Liver (tissue), 9 donors: ENCODE measurements around the gene DOCK10. TPM values are rescaled to one million over a fixed set of nuclear protein-coding genes. Genes with fewer than 3 reads are reported as not detected.

Source experiments
- DNase-seq: peaks from one replicate; pipeline ENCODE4 v3.0.0-alpha.2; 2017; ENCODE audit warnings: low spot score
- H3K27ac ChIP-seq, 2 donors: one replicate each; pipeline ENCODE4 v1.7.0; 2013; ENCODE audit warnings: inconsistent platforms in 2 of 2, low read length in 2 of 2, control low read depth in 1 of 2, low read depth in 1 of 2, mild to moderate bottlenecking in 1 of 2
- H3K27me3 ChIP-seq, 4 donors: one replicate each; pipeline versions ENCODE4 v1.6.1 to v1.7.0; 2013; ENCODE audit warnings: low read length in 3 of 4, inconsistent platforms in 1 of 4, mild to moderate bottlenecking in 1 of 4, moderate library complexity in 1 of 4; ENCODE audit not compliant: control insufficient read depth in 4 of 4, insufficient read depth in 4 of 4
- H3K36me3 ChIP-seq, 4 donors: one replicate each; pipeline versions ENCODE4 v1.6.1 to v1.7.0; 2013; ENCODE audit warnings: low read length in 3 of 4, mild to moderate bottlenecking in 3 of 4, low read depth in 1 of 4, moderate library complexity in 1 of 4; ENCODE audit not compliant: control insufficient read depth in 4 of 4, insufficient read depth in 3 of 4
- H3K4me1 ChIP-seq, 4 donors: one replicate each; pipeline versions ENCODE4 v1.6.1 to v1.7.0; 2013; ENCODE audit warnings: low read length in 3 of 4, mild to moderate bottlenecking in 3 of 4, moderate library complexity in 1 of 4; ENCODE audit not compliant: control insufficient read depth in 4 of 4, insufficient read depth in 4 of 4
- H3K4me3 ChIP-seq, 3 donors: one replicate each; pipeline versions ENCODE4 v1.6.1 to v1.7.0; 2013; ENCODE audit warnings: low read length in 3 of 3, control low read depth in 1 of 3, low read depth in 1 of 3, mild to moderate bottlenecking in 1 of 3
- H3K9ac ChIP-seq, 2 donors: one replicate each; pipeline ENCODE4 v1.7.0; 2013; ENCODE audit warnings: low read length in 2 of 2, mild to moderate bottlenecking in 2 of 2, moderate library complexity in 2 of 2, control low read depth in 1 of 2, low read depth in 1 of 2
- H3K9me3 ChIP-seq, 4 donors: one replicate each; pipeline versions ENCODE4 v1.6.1 to v1.7.0; 2013; ENCODE audit warnings: low read length in 3 of 4; ENCODE audit not compliant: control insufficient read depth in 4 of 4
- ATF3 ChIP-seq: IDR thresholded peaks from 2 replicates; pipeline ENCODE4 v1.6.1; 2016; ENCODE audit warnings: antibody characterized with exemption
- CTCF ChIP-seq: fragments of 150-350 bp; IDR thresholded peaks from 2 replicates; pipeline ENCODE4 v1.5.1; 2017; ENCODE audit warnings: improper control_type of control experiment, low read depth, low read length; ENCODE audit not compliant: missing input control
- FOXA1 ChIP-seq: IDR thresholded peaks from 2 replicates; pipeline ENCODE4 v1.6.1; 2016; ENCODE audit warnings: antibody characterized with exemption
- FOXA2 ChIP-seq: IDR thresholded peaks from 2 replicates; pipeline ENCODE4 v1.6.1; 2016; ENCODE audit warnings: antibody characterized with exemption
- GABPA ChIP-seq, 2 donors: IDR thresholded peaks in 1 of 2; conservative IDR thresholded peaks in 1 of 2; 2 replicates each; pipeline ENCODE4 v1.6.1; 2016; ENCODE audit warnings: antibody characterized with exemption in 2 of 2, mild to moderate bottlenecking in 1 of 2, moderate library complexity in 1 of 2
- HNF4A ChIP-seq, 2 donors: conservative IDR thresholded peaks; 2 replicates each; pipeline ENCODE4 v1.6.1; 2016; ENCODE audit warnings: antibody characterized with exemption in 2 of 2, mild to moderate bottlenecking in 2 of 2
- HNF4G ChIP-seq: IDR thresholded peaks from 2 replicates; pipeline ENCODE4 v1.6.1; 2016; ENCODE audit warnings: antibody characterized with exemption
- JUND ChIP-seq, 2 donors: IDR thresholded peaks; 2 replicates each; pipeline ENCODE4 v1.6.1; 2016; ENCODE audit warnings: antibody characterized with exemption in 2 of 2
- NR2F2 ChIP-seq: IDR thresholded peaks from 2 replicates; pipeline ENCODE4 v1.6.1; 2016; ENCODE audit warnings: antibody characterized with exemption
- RXRA ChIP-seq, 2 donors: IDR thresholded peaks; 2 replicates each; pipeline ENCODE4 v1.6.1; 2017 to 2018; ENCODE audit warnings: antibody characterized with exemption in 2 of 2, mild to moderate bottlenecking in 1 of 2
- SP1 ChIP-seq: IDR thresholded peaks from 2 replicates; pipeline ENCODE4 v1.6.1; 2018; ENCODE audit warnings: antibody characterized with exemption, mild to moderate bottlenecking
- TAF1 ChIP-seq: conservative IDR thresholded peaks from 2 replicates; pipeline ENCODE4 v1.6.1; 2016; ENCODE audit warnings: antibody characterized with exemption, mild to moderate bottlenecking
- YY1 ChIP-seq: IDR thresholded peaks from 2 replicates; pipeline ENCODE4 v1.6.1; 2016; ENCODE audit warnings: antibody characterized with exemption, mild to moderate bottlenecking
- WGBS: extraction: QIAGEN DNeasy Blood & Tissue Kit; methylation state at CpG from one replicate; pipeline ENCODE4 v1.1.7; 2013; 5-methylcytosine and 5-hydroxymethylcytosine counted together
- polyA plus RNA-seq, 2 donors: library from polyadenylated mRNA; stranded (reverse) in 1 of 2; unstranded in 1 of 2; fragments of 200-250 nt in 1 of 2; fragments of >200 nt in 1 of 2; fragmentation: Nextera tagmentation in 1 of 2; extraction: Ambion mirVana in 1 of 2; gene quantifications; one replicate each; pipeline versions ENCODE4 v1.2.1 to v1.2.3, GENCODE V29; 2013 to 2015
- total RNA-seq, 2 donors: library from RNA; depleted of rRNA; stranded (reverse); fragments of >200 nt; gene quantifications; one replicate each; pipeline ENCODE4 v1.2.3, GENCODE V29; 2014
- TF ChIP-seq, protein P1 (sequence below): IDR thresholded peaks from 2 replicates; pipeline ENCODE4 v1.6.1; 2016; ENCODE audit warnings: antibody characterized with exemption, mild to moderate bottlenecking
- TF ChIP-seq, protein P2 (sequence below): IDR thresholded peaks from 2 replicates; pipeline ENCODE4 v1.6.1; 2016; ENCODE audit warnings: antibody characterized with exemption
- TF ChIP-seq, protein P3 (sequence below): IDR thresholded peaks from 2 replicates; pipeline ENCODE4 v1.6.1; 2016; ENCODE audit warnings: antibody characterized with exemption
- donor health status: healthy.
- donor health status: healthy.
- donor health status: healthy.
- donor health status: healthy.
- donor health status: healthy.

DOCK10 gene
- total and polyA plus RNA-seq, 4 donors = 1.2 to 15.3 (median 6.8) TPM

- TF ChIP-seq, protein P1, sequence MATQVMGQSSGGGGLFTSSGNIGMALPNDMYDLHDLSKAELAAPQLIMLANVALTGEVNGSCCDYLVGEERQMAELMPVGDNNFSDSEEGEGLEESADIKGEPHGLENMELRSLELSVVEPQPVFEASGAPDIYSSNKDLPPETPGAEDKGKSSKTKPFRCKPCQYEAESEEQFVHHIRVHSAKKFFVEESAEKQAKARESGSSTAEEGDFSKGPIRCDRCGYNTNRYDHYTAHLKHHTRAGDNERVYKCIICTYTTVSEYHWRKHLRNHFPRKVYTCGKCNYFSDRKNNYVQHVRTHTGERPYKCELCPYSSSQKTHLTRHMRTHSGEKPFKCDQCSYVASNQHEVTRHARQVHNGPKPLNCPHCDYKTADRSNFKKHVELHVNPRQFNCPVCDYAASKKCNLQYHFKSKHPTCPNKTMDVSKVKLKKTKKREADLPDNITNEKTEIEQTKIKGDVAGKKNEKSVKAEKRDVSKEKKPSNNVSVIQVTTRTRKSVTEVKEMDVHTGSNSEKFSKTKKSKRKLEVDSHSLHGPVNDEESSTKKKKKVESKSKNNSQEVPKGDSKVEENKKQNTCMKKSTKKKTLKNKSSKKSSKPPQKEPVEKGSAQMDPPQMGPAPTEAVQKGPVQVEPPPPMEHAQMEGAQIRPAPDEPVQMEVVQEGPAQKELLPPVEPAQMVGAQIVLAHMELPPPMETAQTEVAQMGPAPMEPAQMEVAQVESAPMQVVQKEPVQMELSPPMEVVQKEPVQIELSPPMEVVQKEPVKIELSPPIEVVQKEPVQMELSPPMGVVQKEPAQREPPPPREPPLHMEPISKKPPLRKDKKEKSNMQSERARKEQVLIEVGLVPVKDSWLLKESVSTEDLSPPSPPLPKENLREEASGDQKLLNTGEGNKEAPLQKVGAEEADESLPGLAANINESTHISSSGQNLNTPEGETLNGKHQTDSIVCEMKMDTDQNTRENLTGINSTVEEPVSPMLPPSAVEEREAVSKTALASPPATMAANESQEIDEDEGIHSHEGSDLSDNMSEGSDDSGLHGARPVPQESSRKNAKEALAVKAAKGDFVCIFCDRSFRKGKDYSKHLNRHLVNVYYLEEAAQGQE = no peak
- Histone ChIP-seq H3K27ac (no peak overlapping the region), H3K27me3 (no peaks in the 10 kb centered on the region), H3K4me3 (no peak overlapping the region), H3K36me3 (no peaks in the 10 kb centered on the region), H3K4me1 (no peaks in the 10 kb centered on the region), H3K9ac (no peak overlapping the region), H3K9me3 (no peaks in the 10 kb centered on the region)
- 82% methylated on average over 4 of the region's 4 CpGs for WGBS
- no peak for DNase-seq
These were observed 74.2 kb downstream of the DOCK10 start for GRCh38 chr2:224968051-224968450.

DNA sequence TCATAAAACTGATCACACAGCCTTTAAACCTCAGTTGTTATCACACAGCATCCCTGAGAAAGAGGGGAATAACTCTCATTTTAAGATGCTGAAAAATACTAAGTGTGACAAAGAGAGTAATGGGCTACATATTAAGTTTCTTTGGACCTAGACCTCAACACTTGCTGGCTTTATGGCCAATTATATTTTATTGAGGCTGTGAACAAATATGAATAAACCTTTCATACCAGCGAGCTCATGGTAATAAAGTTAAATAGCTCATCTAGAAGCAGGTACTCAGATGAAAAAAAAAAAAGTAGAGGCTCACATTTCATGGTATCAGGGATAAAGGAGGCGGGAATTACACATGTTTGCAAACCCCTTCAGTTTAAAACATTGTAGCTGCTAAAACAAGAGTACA lies 75.7 kb downstream of the DOCK10 start:
- 78% methylated on average over 2 of the region's 2 CpGs for WGBS
- no peak for DNase-seq
- H3K36me3 ChIP-seq = no peaks in the 10 kb centered on the region
- no peak overlapping the region for H3K4me3 ChIP-seq
- TF ChIP-seq CTCF (no peak), FOXA1 (no peak), ATF3 (no peak), FOXA2 (no peak), TAF1 (no peak), NR2F2 (no peak), GABPA (IDR thresholded peaks at IDR 0.05 in 1 of 2, conservative IDR thresholded peaks at IDR 0.05 in 1 of 2) (no peak), JUND (IDR thresholded peaks at IDR 0.05) (no peak), RXRA (IDR thresholded peaks at IDR 0.05) (no peak), YY1 (no peak), HNF4A (conservative IDR thresholded peaks at IDR 0.05) (no peak), HNF4G (no peak), SP1 (no peak)
- TF ChIP-seq, protein P1 = no peak
- TF ChIP-seq, protein P2, sequence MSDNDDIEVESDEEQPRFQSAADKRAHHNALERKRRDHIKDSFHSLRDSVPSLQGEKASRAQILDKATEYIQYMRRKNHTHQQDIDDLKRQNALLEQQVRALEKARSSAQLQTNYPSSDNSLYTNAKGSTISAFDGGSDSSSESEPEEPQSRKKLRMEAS = no peak
- TF ChIP-seq, protein P3, sequence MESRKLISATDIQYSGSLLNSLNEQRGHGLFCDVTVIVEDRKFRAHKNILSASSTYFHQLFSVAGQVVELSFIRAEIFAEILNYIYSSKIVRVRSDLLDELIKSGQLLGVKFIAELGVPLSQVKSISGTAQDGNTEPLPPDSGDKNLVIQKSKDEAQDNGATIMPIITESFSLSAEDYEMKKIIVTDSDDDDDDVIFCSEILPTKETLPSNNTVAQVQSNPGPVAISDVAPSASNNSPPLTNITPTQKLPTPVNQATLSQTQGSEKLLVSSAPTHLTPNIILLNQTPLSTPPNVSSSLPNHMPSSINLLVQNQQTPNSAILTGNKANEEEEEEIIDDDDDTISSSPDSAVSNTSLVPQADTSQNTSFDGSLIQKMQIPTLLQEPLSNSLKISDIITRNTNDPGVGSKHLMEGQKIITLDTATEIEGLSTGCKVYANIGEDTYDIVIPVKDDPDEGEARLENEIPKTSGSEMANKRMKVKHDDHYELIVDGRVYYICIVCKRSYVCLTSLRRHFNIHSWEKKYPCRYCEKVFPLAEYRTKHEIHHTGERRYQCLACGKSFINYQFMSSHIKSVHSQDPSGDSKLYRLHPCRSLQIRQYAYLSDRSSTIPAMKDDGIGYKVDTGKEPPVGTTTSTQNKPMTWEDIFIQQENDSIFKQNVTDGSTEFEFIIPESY = no peak
- no peak overlapping the region for H3K9ac ChIP-seq
- H3K27ac ChIP-seq = no peak overlapping the region
- no peaks in the 10 kb centered on the region for H3K4me1 ChIP-seq
- no peaks in the 10 kb centered on the region for H3K27me3 ChIP-seq
- no peaks in the 10 kb centered on the region for H3K9me3 ChIP-seq
